Cardiac fibroblast (primary cell): ENCODE results near the gene CCT6A.
"Not testable (repeated sequence)": the region's sequence is repeated elsewhere in the genome, so short reads cannot be mapped to it uniquely, and the experiment has no call there.

Source experiments
- DNase-seq, 2 donors: peaks; one replicate each; pipeline versions ENCODE4 v3.0.0 to v3.0.0-alpha.2; 2010; ENCODE audit warnings: low read depth in 2 of 2
- H3K4me3 ChIP-seq, 2 donors: replicated peaks in 1 of 2; 1 replicate in 1 of 2; 2 replicates in 1 of 2; pipeline ENCODE4 v1.5.1; 2011; ENCODE audit warnings: low read depth in 2 of 2, low read length in 2 of 2, mild to moderate bottlenecking in 2 of 2, moderate library complexity in 1 of 2
- TF ChIP-seq, protein P1 (sequence below): IDR thresholded peaks from one replicate; pipeline ENCODE4 v1.5.1; 2011; ENCODE audit warnings: low read depth, mild to moderate bottlenecking, low read length, inconsistent platforms

Gene CCT6A, protein sequence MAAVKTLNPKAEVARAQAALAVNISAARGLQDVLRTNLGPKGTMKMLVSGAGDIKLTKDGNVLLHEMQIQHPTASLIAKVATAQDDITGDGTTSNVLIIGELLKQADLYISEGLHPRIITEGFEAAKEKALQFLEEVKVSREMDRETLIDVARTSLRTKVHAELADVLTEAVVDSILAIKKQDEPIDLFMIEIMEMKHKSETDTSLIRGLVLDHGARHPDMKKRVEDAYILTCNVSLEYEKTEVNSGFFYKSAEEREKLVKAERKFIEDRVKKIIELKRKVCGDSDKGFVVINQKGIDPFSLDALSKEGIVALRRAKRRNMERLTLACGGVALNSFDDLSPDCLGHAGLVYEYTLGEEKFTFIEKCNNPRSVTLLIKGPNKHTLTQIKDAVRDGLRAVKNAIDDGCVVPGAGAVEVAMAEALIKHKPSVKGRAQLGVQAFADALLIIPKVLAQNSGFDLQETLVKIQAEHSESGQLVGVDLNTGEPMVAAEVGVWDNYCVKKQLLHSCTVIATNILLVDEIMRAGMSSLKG

DNA sequence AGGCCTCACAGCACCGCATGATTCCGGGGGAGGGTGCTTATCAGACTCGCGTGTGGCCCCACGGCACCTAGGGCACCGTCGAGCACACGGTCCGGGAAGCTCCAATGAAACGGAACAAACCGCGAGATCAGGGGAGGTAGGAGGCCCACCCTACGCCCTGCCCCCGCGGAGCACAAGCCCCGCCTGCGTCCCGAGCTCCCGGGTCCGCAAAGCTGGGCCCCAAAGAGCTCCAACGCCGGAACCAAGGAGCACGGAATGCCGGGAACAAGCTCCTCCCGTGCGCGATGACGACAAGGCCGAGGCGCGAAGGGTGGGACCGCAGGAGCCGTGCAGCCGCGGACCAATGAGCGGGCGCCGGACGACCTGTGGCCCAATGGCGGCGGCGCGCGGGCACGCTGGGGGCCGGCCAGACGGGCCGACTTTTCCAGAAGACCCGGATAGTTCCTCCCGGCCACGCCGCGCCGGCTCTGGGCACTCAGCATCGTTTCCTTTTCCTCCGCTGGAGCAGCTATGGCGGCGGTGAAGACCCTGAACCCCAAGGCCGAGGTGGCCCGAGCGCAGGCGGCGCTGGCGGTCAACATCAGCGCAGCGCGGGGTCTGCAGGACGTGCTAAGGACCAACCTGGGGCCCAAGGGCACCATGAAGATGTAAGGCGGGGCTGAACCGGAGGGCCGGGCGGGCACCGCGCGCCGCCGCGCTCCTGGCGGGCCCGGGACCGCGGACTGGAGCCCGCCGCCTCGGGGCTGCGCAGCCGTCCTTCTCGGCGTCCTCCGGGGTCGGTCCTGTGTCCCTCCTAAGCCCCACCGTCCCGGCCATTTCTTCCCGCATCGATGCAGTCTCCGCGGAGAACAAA, at the start of gene CCT6A, which contains the start of gene PSPH:
Gene CCT6A (plus strand): TSS at position 427 of the 853 bp plus-strand sequence. CDS start 84 bp downstream, at position 511.
Gene PSPH (minus strand): TSS at position 106 of the 853 bp plus-strand sequence. CDS start 30,232 bp downstream, outside the sequence.
- peak; percentile 98 to 99 for DNase-seq
- H3K4me3 ChIP-seq: peak within 1 kb of the TSS; percentile 90
- TF ChIP-seq, protein P1, sequence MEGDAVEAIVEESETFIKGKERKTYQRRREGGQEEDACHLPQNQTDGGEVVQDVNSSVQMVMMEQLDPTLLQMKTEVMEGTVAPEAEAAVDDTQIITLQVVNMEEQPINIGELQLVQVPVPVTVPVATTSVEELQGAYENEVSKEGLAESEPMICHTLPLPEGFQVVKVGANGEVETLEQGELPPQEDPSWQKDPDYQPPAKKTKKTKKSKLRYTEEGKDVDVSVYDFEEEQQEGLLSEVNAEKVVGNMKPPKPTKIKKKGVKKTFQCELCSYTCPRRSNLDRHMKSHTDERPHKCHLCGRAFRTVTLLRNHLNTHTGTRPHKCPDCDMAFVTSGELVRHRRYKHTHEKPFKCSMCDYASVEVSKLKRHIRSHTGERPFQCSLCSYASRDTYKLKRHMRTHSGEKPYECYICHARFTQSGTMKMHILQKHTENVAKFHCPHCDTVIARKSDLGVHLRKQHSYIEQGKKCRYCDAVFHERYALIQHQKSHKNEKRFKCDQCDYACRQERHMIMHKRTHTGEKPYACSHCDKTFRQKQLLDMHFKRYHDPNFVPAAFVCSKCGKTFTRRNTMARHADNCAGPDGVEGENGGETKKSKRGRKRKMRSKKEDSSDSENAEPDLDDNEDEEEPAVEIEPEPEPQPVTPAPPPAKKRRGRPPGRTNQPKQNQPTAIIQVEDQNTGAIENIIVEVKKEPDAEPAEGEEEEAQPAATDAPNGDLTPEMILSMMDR: no peak

DNA sequence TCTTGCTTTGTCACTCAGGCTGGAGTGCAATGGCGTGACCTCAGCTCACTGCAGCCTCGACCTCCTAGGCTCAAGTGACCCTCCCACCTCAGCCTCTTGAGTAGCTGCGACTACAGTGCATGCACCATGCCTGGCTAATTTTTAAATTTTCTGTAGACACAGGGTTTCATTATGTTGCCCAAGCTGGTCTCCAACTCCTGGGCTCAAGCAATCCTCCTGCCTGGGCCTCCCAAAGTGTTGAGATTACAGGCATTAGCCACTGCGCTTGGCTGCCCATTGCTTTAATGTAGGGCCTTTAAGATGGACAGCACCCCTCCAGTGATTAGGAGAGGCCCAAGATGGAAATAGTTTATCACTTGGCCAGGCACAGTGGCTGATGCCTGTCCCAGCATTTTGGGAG, 47.8 kb upstream of the CCT6A start:
- TF ChIP-seq, protein P1: no peak
- no peak for DNase-seq
- H3K4me3 ChIP-seq: no peak overlapping the region

DNA sequence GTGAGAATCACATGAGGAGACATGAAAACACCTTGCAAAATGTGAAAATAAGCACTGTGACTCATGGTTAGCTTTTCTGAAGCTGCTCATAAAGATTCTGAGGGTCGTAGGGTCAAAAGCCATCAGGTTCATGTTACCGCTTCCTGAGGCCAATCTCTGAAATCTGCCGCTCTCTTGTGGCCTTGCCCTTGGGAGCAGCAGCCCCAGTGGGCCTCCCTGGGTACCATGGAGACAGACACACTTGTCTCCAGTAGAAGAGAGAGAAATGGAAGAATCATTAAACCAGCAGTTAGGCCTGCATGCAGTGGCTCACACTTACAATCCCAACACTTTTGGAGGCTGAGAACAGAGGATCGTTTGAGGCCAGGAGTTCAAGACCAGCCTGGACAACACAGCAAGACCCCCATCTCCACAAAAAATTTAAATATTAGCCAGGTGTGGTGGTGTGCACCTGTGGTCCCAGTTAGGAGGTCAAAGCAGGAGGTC, 44.4 kb upstream of the CCT6A start:
- H3K4me3 ChIP-seq: no peak overlapping the region
- DNase-seq: peak in 1 of 2 donors; percentile 8
- TF ChIP-seq, protein P1: no peak

DNA sequence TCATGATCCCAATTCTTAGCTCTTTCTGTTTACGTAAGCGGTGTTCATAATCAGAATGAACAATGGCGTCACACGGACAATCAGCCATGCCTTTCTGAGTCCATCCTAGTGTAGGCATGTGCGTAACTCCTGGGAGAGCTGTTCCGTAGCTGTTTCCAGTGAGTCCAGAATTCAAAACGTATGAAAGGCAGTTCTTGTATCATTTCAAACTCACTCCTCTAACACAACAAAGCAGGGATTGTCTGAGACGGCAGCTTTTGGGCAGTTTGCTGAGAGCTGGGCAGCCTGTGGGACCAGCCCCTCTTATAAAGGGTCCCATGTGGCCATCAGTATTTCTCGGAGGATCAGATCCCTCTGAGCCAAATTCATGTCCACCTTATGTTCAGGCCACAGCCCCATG, 43.7 kb upstream of the CCT6A start:
- no peak for DNase-seq
- TF ChIP-seq, protein P1: no peak

DNA sequence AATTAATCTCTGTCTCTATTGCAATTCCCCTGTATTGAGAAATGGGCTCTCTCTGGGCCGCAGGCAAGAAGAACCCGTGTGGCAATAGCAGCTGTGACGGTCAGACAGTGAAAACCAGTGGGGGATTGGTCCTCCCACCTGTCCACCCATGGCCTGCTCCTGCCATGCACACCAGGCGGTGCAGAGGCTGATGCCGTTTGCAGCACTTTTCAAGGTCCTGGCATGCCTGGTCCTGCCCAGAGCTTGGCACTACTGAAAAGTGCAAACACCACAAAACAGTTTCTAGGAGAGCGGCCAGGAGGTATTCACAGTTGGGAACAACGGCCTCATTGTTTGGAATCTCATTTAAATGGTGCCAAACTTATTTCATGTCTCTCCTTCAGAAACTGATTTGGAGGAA, 41.9 kb upstream of the CCT6A start:
- H3K4me3 ChIP-seq: no peak overlapping the region
- peak in 1 of 2 donors; percentile 13 for DNase-seq

More for the DNA sequence above, 43.7 kb upstream of the CCT6A start:
- H3K4me3 ChIP-seq: no peak overlapping the region

DNA sequence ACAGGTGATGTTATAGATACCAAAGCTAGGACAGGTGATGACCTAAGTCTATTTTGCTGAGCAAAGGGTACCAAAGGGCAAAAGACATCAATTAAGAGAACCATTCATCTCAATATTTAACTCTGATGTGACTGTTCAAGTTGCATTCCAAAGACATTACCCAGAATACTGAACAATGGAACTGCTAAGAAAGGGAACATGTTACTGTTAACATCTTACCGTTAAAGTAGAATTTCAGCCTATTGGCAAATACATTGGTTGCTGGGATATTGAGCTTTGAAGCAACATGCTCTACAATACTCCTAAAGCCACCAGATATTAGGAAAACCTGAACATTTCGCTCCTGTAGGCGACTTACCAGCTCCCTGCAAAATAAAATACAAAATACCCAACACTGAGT, 34.5 kb upstream of the CCT6A start:
- not testable (repeated sequence) for H3K4me3 ChIP-seq
- DNase-seq: peak in 1 of 2 donors; percentile 54

More for the DNA sequence above, 41.9 kb upstream of the CCT6A start:
- TF ChIP-seq, protein P1: no peak
